GM20000 (cell line): ENCODE measurements around the gene TRPV6.

Experiments
- DNase-seq: peaks from one replicate; pipeline ENCODE4 v3.0.0; 2012; ENCODE audit warnings: low spot score
- CTCF ChIP-seq: IDR thresholded peaks from 2 replicates; pipeline ENCODE4 v1.5.1; 2012; ENCODE audit warnings: mild to moderate bottlenecking, control low read depth; ENCODE audit errors: extremely low read depth, missing control alignments

Gene TRPV6

GRCh38 chr7:142832417-142832816 is 53.1 kb downstream of the TRPV6 start:
- DNase-seq: no peak
- no peak for TF ChIP-seq CTCF

GRCh38 chr7:142827951-142828500 is 57.5 kb downstream of the TRPV6 start:
- no peak for DNase-seq
- TF ChIP-seq CTCF: no peak

- DNase-seq: no peak
- no peak for TF ChIP-seq CTCF
These were observed 62.8 kb downstream of the TRPV6 start for GRCh38 chr7:142822714-142823113.
